Ishikawa (cell line): ENCODE measurements around the gene ALX3.

ENCODE experiments used
- CEBPB ChIP-seq: IDR thresholded peaks from 2 replicates; pipeline ENCODE4 v1.6.1; 2012
- EGR1 ChIP-seq: IDR thresholded peaks from 2 replicates; pipeline ENCODE4 v1.6.1; 2012
- MAX ChIP-seq: IDR thresholded peaks from 2 replicates; pipeline ENCODE4 v1.6.1; 2012
- RAD21 ChIP-seq: IDR thresholded peaks from 2 replicates; pipeline ENCODE4 v1.6.1; 2012; ENCODE audit warnings: low read depth
- TCF12 ChIP-seq: IDR thresholded peaks from 2 replicates; pipeline ENCODE4 v1.6.1; 2012; ENCODE audit warnings: low read depth
- YY1 ChIP-seq: IDR thresholded peaks from 2 replicates; pipeline ENCODE4 v1.6.1; 2012; ENCODE audit warnings: low read depth
- ZBTB7A ChIP-seq: IDR thresholded peaks from 2 replicates; pipeline ENCODE4 v1.6.1; 2012; ENCODE audit warnings: low read depth
- TF ChIP-seq, protein P1 (sequence below): IDR thresholded peaks from 2 replicates; pipeline ENCODE4 v1.6.1; 2012

DNA sequence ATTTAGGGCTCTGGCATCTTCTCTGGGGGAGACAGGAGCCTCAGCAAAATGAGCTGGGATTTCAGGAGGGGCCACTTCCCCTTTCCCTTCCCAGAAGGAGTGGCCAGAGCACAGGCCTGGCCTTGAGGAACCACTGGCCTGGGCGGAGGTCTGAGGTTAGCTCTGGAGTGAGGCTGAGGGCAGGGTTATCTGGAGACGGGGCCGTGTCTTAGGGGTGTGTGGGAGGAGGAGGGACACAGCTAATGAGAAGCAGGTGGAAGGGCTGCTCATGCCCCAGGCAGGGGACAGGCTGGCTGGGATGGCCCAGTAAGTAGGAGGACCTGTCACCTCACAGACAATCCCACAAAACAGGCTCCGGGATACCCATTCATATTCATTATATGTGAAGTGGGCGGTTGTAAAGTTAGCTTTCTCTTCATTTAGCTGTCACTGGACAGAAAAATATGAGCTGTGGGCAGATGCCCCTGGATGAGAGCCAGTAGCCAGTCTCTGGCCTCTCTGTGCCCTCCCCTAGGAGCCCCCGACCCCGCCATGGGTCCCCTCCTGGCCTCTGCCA, 12.4 kb downstream of the ALX3 start:
- no peak for TF ChIP-seq MAX
- TF ChIP-seq, protein P1, sequence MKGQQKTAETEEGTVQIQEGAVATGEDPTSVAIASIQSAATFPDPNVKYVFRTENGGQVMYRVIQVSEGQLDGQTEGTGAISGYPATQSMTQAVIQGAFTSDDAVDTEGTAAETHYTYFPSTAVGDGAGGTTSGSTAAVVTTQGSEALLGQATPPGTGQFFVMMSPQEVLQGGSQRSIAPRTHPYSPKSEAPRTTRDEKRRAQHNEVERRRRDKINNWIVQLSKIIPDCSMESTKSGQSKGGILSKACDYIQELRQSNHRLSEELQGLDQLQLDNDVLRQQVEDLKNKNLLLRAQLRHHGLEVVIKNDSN: no peak
- TF ChIP-seq ZBTB7A: no peak
- TF ChIP-seq EGR1: no peak
- TF ChIP-seq RAD21: no peak
- TF ChIP-seq TCF12: no peak
- no peak for TF ChIP-seq YY1
- TF ChIP-seq CEBPB: no peak
